Activated CD4-positive, alpha-beta memory T cell treated with anti-CD3 and anti-CD28 coated beads for 36 hours (primary cell): ENCODE measurements around the gene GNG7. TPM values are rescaled to one million over a fixed set of nuclear protein-coding genes. Genes with fewer than 3 reads are reported as not detected.

ENCODE experiments used
- CTCF ChIA-PET: fragments of 350-600 bp; sonication (Branson Sonifier 250); formaldehyde crosslinking; loops from one replicate; lab custom pipeline; 2021; ENCODE audit warnings: antibody characterized with exemption, inconsistent platforms; lab: Charles Lee
- POLR2A ChIA-PET: fragments of 350-600 bp; sonication (Branson Sonifier 250); formaldehyde crosslinking; loops from one replicate; lab custom pipeline; 2021; ENCODE audit warnings: antibody characterized with exemption; lab: Charles Lee
- DNase-seq: peaks from one replicate; pipeline ENCODE4 v3.0.0-alpha.2; 2020
- H3K27ac Mint-ChIP-seq: one replicate; pipeline ENCODE4 v1.8.0; 2021; ENCODE audit warnings: mixed read lengths
- H3K27me3 Mint-ChIP-seq: one replicate; pipeline ENCODE4 v1.8.0; 2021; ENCODE audit warnings: mixed read lengths
- H3K36me3 Mint-ChIP-seq: one replicate; pipeline ENCODE4 v1.8.0; 2021; ENCODE audit warnings: mixed read lengths
- H3K4me1 Mint-ChIP-seq: one replicate; pipeline ENCODE4 v1.8.0; 2021; ENCODE audit warnings: low read depth, mixed read lengths
- H3K4me3 Mint-ChIP-seq: one replicate; pipeline ENCODE4 v1.8.0; 2021; ENCODE audit warnings: mild to moderate bottlenecking, mixed read lengths
- H3K9me3 Mint-ChIP-seq: one replicate; pipeline ENCODE4 v1.8.0; 2021; ENCODE audit warnings: mixed read lengths
- intact Hi-C: fragments of 100-400 bp; cut with micrococcal nuclease; formaldehyde crosslinking; loops from one replicate; pipeline ENCODE4 v1.15.1; 2023
- total RNA-seq, 2 experiments: library from RNA; stranded (reverse); gene quantifications; one replicate each; pipeline ENCODE4 v1.2.3, GENCODE V29; 2021

GNG7 gene
- total RNA-seq, 2 experiments from 2014 or later = 0.53 to 0.88 TPM

- POLR2A ChIA-PET = no interaction called here
- Mint-ChIP-seq H3K27ac (no peak overlapping the region), H3K4me3 (no peak overlapping the region), H3K4me1 (peaks cover 9% of the 10 kb centered on the region), H3K27me3 (no peaks in the 10 kb centered on the region), H3K36me3 (peaks cover 26% of the 10 kb centered on the region), H3K9me3 (no peaks in the 10 kb centered on the region)
- intact Hi-C loops = no loop called here
- DNase-seq = no peak
- CTCF ChIA-PET = interaction anchor here (1.4 kb wide), 1 partner anchor 98 kb away, joined by 4 read pairs; no protein-coding TSS in a partner anchor
Measured at GRCh38 chr19:2734589-2735288, 32.2 kb upstream of the GNG7 start.

DNA sequence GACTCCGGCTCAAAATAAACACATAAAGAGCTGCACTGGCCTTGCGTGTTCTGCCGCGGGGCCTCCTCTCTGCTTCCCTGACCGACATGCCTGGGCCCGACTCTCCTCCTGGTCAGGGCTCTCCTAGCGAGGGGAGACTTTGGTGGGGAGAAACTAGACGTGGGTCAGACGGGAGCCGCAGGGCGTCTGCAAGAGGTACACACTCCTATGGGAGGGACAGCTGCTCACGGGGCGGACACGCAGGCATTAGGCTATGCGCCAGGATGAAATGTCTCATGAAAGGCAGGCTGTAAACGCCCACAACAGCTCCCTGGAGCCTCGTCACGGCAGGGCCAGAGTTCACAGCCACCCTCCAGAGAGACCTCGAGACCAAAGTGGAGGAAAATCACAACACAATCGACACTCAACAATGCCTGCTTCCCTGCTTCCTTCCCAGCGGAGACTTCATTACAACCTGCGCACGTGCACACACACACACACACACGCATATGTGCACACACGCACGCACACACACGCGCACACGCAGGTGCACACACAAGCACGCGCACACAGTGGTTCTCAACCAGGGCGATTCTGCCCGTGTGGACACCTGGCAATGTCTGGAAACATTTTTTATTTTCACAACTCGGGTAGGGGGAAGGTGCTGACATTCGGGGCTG, 31.6 kb upstream of the GNG7 start:
- Mint-ChIP-seq H3K36me3 (peaks cover 26% of the 10 kb centered on the region), H3K4me3 (no peak overlapping the region), H3K9me3 (no peaks in the 10 kb centered on the region), H3K27me3 (no peaks in the 10 kb centered on the region), H3K4me1 (peaks cover 6% of the 10 kb centered on the region), H3K27ac (no peak overlapping the region)
- POLR2A ChIA-PET = no interaction called here
- CTCF ChIA-PET = interaction anchor here (1.4 kb wide), 1 partner anchor 97 kb away, joined by 4 read pairs; no protein-coding TSS in a partner anchor
- intact Hi-C loops = no loop called here
- no peak for DNase-seq

- H3K27ac Mint-ChIP-seq = no peak overlapping the region
- no peak overlapping the region for H3K4me3 Mint-ChIP-seq
- no peak for DNase-seq
- H3K27me3 Mint-ChIP-seq = no peaks in the 10 kb centered on the region
- POLR2A ChIA-PET = no interaction called here
- peaks cover 26% of the 10 kb centered on the region for H3K36me3 Mint-ChIP-seq
- intact Hi-C loops = no loop called here
- no peaks in the 10 kb centered on the region for H3K4me1 Mint-ChIP-seq
- CTCF ChIA-PET = no interaction called here
- H3K9me3 Mint-ChIP-seq = no peaks in the 10 kb centered on the region
Measured at GRCh38 chr19:2732883-2733282, 30.4 kb upstream of the GNG7 start.

DNA sequence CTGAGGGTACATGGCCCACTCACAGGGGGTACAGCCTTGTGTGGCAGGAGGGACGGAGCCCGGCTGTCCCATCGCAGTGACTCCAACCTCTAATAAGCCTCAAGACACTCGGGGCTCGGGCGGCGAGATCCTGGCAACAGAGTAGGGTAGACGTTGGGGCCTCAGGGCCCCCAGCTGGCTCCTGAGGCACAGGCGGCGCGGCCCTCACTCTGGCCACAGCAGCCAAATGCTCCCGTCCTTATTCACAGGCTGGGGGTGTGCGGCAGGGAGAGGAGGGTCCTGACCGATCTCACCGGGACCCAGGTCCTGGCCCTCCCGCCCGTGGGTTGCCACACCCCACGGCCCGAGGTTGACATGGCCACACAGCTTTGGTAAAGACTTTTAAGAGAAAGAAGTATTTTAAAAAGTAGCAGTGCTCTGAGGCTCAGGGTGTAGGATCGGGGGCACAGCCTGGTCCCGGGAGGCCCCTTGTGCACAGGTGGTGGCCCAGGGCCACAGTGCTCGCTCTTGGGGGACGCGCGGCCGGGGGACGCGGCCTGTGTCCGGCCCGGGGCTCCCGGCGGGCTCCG, 29.7 kb upstream of the GNG7 start:
- Mint-ChIP-seq H3K36me3 (peaks cover 26% of the 10 kb centered on the region), H3K9me3 (no peaks in the 10 kb centered on the region), H3K27me3 (peaks cover 3% of the 10 kb centered on the region), H3K4me1 (no peaks in the 10 kb centered on the region), H3K4me3 (no peak overlapping the region), H3K27ac (no peak overlapping the region)
- no peak for DNase-seq
- ChIA-PET CTCF (no interaction called here), POLR2A (no interaction called here)
- intact Hi-C loops = no loop called here

DNA sequence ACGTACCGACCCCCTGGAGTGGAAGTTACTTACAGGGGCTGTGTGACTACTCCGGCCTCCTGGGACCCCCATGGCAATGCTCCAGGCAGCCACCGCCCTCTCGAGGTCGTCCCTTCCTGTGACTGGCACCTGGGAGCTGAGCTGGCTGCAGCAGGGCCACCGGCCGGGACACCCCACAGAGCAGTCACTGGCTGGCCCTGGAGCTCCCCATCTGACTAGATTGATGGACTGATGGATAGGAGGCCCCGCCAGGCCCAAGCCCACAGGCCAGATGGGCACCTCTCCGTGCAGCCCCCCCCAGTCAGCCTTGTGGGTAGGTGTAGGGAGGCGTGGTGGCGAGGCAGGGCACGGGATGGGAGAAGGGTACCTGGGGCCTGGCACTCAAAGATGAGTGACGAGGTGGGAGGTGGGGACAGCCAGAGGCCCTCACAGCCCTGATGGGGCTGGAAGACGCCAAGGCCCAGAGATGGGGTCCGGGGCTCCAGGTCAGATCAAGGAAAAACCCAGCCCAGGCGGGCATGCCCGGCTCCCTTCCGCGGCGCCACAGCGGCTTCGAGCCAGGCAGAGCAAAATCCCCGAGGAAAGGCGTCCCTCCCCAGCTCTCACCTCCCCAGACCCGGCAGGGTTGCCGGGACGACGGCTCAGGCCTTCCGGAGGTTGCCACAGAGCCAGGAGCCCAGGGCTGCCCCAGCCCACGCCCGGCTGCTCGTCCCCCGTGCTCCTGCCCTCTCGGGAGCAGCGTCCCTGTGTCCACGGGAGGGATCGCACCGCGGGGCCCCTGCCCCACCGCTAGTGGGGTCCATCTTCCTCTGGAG, 28.9 kb upstream of the GNG7 start:
- H3K4me3 Mint-ChIP-seq = no peak overlapping the region
- DNase-seq = no peak
- peaks cover 7% of the 10 kb centered on the region for H3K27me3 Mint-ChIP-seq
- no peak overlapping the region for H3K27ac Mint-ChIP-seq
- H3K9me3 Mint-ChIP-seq = no peaks in the 10 kb centered on the region
- intact Hi-C loops = no loop called here
- ChIA-PET CTCF (interaction anchor here (0.6 to 0.8 kb wide), 2 partner anchors 18 to 339 kb away, joined by 3 read pairs; no protein-coding TSS in a partner anchor), POLR2A (no interaction called here)
- peaks cover 17% of the 10 kb centered on the region for H3K36me3 Mint-ChIP-seq
- H3K4me1 Mint-ChIP-seq = no peaks in the 10 kb centered on the region

GRCh38 chr19:2729943-2730818, 27.7 kb upstream of the GNG7 start:
- Mint-ChIP-seq H3K4me3 (no peak overlapping the region), H3K27me3 (peaks cover 9% of the 10 kb centered on the region), H3K4me1 (no peaks in the 10 kb centered on the region), H3K36me3 (peaks cover 11% of the 10 kb centered on the region), H3K9me3 (no peaks in the 10 kb centered on the region), H3K27ac (no peak overlapping the region)
- ChIA-PET CTCF (interaction anchor here (0.8 kb wide), 1 partner anchor 19 kb away, joined by 3 read pairs; no protein-coding TSS in a partner anchor), POLR2A (no interaction called here)
- intact Hi-C loops = no loop called here
- DNase-seq = no peak

- POLR2A ChIA-PET = no interaction called here
Measured at GRCh38 chr19:2728783-2729387, 26.4 kb upstream of the GNG7 start.

DNA sequence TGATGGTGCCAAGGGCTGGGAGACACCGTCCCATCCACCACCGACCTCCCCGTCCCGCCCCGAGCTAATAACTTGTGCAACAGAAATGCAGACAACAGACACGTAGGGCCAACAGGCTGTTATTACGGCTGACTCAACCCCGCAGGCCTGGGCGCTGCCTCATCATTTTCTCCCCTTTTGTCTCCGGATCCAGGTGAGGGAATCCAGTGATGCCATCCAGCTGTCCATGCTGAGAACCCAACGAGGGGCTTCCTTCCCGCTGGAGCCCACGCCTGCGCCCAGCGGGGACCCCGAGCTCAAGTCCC, 25.1 kb upstream of the GNG7 start:
- Mint-ChIP-seq H3K4me3 (no peak overlapping the region), H3K9me3 (no peaks in the 10 kb centered on the region), H3K27ac (no peak overlapping the region), H3K4me1 (no peaks in the 10 kb centered on the region), H3K27me3 (peaks cover 12% of the 10 kb centered on the region), H3K36me3 (no peaks in the 10 kb centered on the region)
- intact Hi-C loops = no loop called here
- POLR2A ChIA-PET = no interaction called here
- CTCF ChIA-PET = no interaction called here
- DNase-seq = no peak

More at GRCh38 chr19:2728783-2729387, 26.4 kb upstream of the GNG7 start:
- no peak overlapping the region for H3K4me3 Mint-ChIP-seq
- H3K27me3 Mint-ChIP-seq = peaks cover 11% of the 10 kb centered on the region
- peaks cover under 1% of the 10 kb centered on the region for H3K36me3 Mint-ChIP-seq
- no peaks in the 10 kb centered on the region for H3K9me3 Mint-ChIP-seq
- H3K27ac Mint-ChIP-seq = no peak overlapping the region
- DNase-seq = no peak
- CTCF ChIA-PET = no interaction called here
- intact Hi-C loops = no loop called here
- H3K4me1 Mint-ChIP-seq = no peaks in the 10 kb centered on the region

GRCh38 chr19:2726904-2727639, 24.6 kb upstream of the GNG7 start:
- ChIA-PET POLR2A (no interaction called here), CTCF (interaction anchor here (1.7 kb wide), 1 partner anchor 23 kb away, joined by 5 read pairs; no protein-coding TSS in a partner anchor)
- intact Hi-C loops = no loop called here
- Mint-ChIP-seq H3K27ac (no peak overlapping the region), H3K4me1 (no peaks in the 10 kb centered on the region), H3K27me3 (peaks cover 14% of the 10 kb centered on the region), H3K36me3 (no peaks in the 10 kb centered on the region), H3K9me3 (no peaks in the 10 kb centered on the region), H3K4me3 (no peak overlapping the region)
- DNase-seq = no peak

- Mint-ChIP-seq H3K36me3 (no peaks in the 10 kb centered on the region), H3K27me3 (peaks cover 20% of the 10 kb centered on the region), H3K4me1 (no peaks in the 10 kb centered on the region), H3K9me3 (no peaks in the 10 kb centered on the region), H3K27ac (no peak overlapping the region), H3K4me3 (no peak overlapping the region)
- intact Hi-C loops = no loop called here
- POLR2A ChIA-PET = no interaction called here
- CTCF ChIA-PET = interaction anchor here (1.7 kb wide), 1 partner anchor 23 kb away, joined by 5 read pairs; no protein-coding TSS in a partner anchor
- no peak for DNase-seq
Measured at GRCh38 chr19:2726160-2726855, 23.8 kb upstream of the GNG7 start.
